Mesothelial cell of epicardium (in vitro differentiated cells): ENCODE results near the gene STOM. TPM values are rescaled to one million over a fixed set of nuclear protein-coding genes. Genes with fewer than 3 reads are reported as not detected.

ENCODE experiments used
- DNase-seq, 2 experiments: peaks; one replicate each; pipeline ENCODE4 v3.0.0; 2021; ENCODE audit warnings: low spot score in 2 of 2; ENCODE audit not compliant: unreplicated experiment in 2 of 2
- H3K27ac Mint-ChIP-seq: 2 replicates; pipeline ENCODE4 v1.8.0; 2021; ENCODE audit warnings: mixed read lengths
- H3K27me3 Mint-ChIP-seq: 2 replicates; pipeline ENCODE4 v1.8.0; 2021; ENCODE audit warnings: low read depth, mixed read lengths
- H3K36me3 Mint-ChIP-seq: 2 replicates; pipeline ENCODE4 v1.8.0; 2021; ENCODE audit warnings: mixed read lengths
- H3K4me1 Mint-ChIP-seq: 2 replicates; pipeline ENCODE4 v1.8.0; 2021; ENCODE audit warnings: mixed read lengths
- H3K4me3 Mint-ChIP-seq: 2 replicates; pipeline ENCODE4 v1.8.0; 2021; ENCODE audit warnings: mild to moderate bottlenecking, moderate library complexity, mixed read lengths
- H3K9me3 Mint-ChIP-seq: 2 replicates; pipeline ENCODE4 v1.8.0; 2021; ENCODE audit warnings: mixed read lengths
- CTCF ChIP-seq: fragments of 200-600 bp; sonication (generic); IDR thresholded peaks from one replicate; pipeline ENCODE4 v1.5.0; 2021; ENCODE audit warnings: antibody characterized with exemption; ENCODE audit not compliant: unreplicated experiment
- total RNA-seq: library from RNA; stranded (reverse); gene quantifications from 3 replicates; pipeline ENCODE4 v1.2.1, GENCODE V29; 2021

STOM gene
- total RNA-seq, 1 donor from 2014 or later = 53.2 TPM

DNA sequence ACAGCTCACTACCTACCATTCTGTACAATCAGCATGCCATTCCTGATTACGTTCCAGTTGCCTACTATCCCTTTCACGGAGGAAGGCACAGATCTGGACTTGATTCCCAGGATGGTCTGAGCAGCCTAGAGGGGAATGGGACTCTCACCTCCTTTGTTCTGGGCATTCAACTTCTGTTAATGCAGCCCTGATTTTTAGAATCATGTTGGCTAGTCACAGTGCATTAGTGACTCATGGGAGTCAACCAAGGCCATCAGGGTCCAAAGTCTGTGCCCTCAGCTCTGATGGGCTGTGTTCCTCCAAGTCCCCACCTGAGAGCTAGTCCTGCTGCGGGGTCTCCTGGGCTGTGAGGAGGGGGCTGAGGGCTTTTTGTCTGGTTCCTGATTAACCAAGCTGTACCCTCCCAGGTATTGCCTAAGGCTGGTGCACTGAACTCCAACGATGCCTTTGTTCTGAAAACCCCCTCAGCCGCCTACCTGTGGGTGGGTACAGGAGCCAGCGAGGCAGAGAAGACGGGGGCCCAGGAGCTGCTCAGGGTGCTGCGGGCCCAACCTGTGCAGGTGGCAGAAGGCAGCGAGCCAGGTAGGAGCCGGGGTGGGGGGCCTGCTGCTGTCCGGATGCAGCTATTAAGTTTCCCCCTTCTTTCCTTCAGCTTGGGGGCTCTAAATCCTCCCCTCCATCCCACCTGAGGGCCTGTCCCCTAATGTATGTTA, 43.0 kb downstream of the STOM start:
- H3K27ac Mint-ChIP-seq = no peak overlapping the region
- DNase-seq = no peak

DNA sequence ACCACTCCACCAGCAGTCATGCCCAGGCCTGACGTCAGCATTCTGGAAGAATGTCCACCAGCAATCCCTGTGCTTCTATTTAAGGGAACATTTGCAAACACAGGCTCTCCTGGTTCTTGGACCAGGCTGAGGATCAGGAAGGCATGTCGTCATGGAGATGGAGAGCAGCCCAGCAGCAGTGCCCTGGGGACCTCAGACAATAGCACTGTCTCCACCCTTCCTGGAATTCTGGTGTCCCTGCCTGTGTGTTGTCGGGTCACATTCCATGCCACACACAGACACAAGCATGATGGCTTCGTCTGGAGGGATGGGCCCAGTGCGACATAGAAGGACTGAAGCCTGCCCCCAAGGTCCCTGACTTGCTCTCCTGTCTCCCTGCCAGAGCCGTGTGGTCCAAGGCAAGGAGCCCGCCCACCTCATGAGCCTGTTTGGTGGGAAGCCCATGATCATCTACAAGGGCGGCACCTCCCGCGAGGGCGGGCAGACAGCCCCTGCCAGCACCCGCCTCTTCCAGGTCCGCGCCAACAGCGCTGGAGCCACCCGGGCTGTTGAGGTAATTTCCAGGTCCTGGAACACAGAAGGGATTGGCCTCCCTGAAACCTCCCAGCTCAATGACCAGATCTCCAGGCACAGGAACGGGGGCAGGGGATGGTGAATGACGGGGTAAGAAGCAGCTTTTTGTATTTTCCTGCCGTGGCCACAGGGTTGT, 43.8 kb downstream of the STOM start:
- no peaks in the 10 kb centered on the region for H3K4me1 Mint-ChIP-seq
- no peaks in the 10 kb centered on the region for H3K27me3 Mint-ChIP-seq
- no peak overlapping the region for H3K4me3 Mint-ChIP-seq
- H3K36me3 Mint-ChIP-seq = peaks cover 43% of the 10 kb centered on the region
- TF ChIP-seq CTCF = no peak
- peaks cover 4% of the 10 kb centered on the region for H3K9me3 Mint-ChIP-seq
- DNase-seq = no peak
- no peak overlapping the region for H3K27ac Mint-ChIP-seq

More for the DNA sequence above, 43.0 kb downstream of the STOM start:
- Mint-ChIP-seq H3K4me3 (no peak overlapping the region), H3K36me3 (peaks cover 47% of the 10 kb centered on the region), H3K9me3 (peaks cover 3% of the 10 kb centered on the region), H3K4me1 (no peaks in the 10 kb centered on the region), H3K27me3 (no peaks in the 10 kb centered on the region)
- TF ChIP-seq CTCF = no peak

DNA sequence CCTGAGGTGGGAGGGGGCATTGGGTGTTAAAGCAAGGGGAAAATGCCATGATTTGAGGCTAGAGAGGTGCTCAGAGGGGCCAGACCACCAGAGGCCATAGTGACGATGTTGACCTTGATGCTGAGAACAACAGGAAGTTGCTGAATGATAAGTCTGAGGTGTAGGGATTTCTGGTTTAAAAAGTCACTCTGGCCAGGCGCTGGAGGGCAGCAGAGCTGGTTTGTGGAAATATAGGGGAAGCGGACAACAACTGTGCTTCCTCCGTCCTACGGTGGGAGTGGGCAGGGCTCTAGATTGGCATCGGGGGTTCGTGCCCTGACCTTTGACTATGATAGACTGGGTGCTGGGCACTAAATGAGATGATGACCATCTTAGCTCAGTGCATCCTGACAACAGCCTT, 44.7 kb downstream of the STOM start:
- H3K27ac Mint-ChIP-seq = no peak overlapping the region
- H3K9me3 Mint-ChIP-seq = peaks cover 4% of the 10 kb centered on the region
- no peaks in the 10 kb centered on the region for H3K27me3 Mint-ChIP-seq
- DNase-seq = no peak
- H3K4me1 Mint-ChIP-seq = no peaks in the 10 kb centered on the region
- no peak for TF ChIP-seq CTCF
- peaks cover 34% of the 10 kb centered on the region for H3K36me3 Mint-ChIP-seq
- H3K4me3 Mint-ChIP-seq = no peak overlapping the region

GRCh38 chr9:121324755-121325154, 45.3 kb downstream of the STOM start:
- Mint-ChIP-seq H3K27me3 (no peaks in the 10 kb centered on the region), H3K27ac (no peak overlapping the region), H3K4me1 (no peaks in the 10 kb centered on the region), H3K9me3 (peaks cover 4% of the 10 kb centered on the region), H3K36me3 (peaks cover 34% of the 10 kb centered on the region), H3K4me3 (no peak overlapping the region)
- DNase-seq = no peak
- TF ChIP-seq CTCF = no peak

DNA sequence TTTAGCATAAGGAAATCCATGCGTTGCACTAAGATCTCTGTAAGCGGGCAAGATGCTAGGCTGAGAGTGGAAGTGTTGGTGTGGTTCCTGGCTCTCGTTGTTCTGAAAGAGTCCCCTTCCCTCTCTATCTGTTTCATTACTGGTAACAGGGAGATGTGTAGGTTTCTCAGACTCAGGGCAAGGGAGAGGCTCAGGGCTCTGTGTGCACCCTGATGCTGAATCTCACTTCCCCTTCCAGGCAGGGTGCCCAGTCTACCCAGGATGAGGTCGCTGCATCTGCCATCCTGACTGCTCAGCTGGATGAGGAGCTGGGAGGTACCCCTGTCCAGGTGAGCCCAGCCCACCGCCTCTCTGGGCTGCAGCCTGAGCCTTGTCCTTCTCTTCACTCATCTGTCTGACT, 45.7 kb downstream of the STOM start:
- no peak for DNase-seq
- Mint-ChIP-seq H3K27ac (no peak overlapping the region), H3K9me3 (peaks cover 4% of the 10 kb centered on the region), H3K27me3 (no peaks in the 10 kb centered on the region), H3K36me3 (peaks cover 30% of the 10 kb centered on the region), H3K4me1 (no peaks in the 10 kb centered on the region), H3K4me3 (no peak overlapping the region)
- TF ChIP-seq CTCF = no peak
